Neuronal stem cell (in vitro differentiated cells): ENCODE data around the gene NANOGP8.
"Not testable (repeated sequence)": the region's sequence is repeated elsewhere in the genome, so short reads cannot be mapped to it uniquely, and the experiment has no call there.

Source experiments
- DNase-seq: peaks from one replicate; pipeline ENCODE4 v3.0.0-alpha.2; 2013; ENCODE audit warnings: low spot score
- H2AFZ ChIP-seq: one replicate; pipeline ENCODE4 v1.6.1; 2013; ENCODE audit warnings: mild to moderate bottlenecking, low read length, inconsistent platforms
- H2AK5ac ChIP-seq: 2 replicates; pipeline ENCODE4 v1.6.1; 2013; ENCODE audit warnings: low read depth, mild to moderate bottlenecking, inconsistent platforms, low read length, moderate library complexity, mixed read lengths
- H2BK120ac ChIP-seq: 2 replicates; pipeline ENCODE4 v1.6.1; 2013; ENCODE audit warnings: low read depth, mild to moderate bottlenecking, inconsistent platforms, low read length, moderate library complexity, mixed read lengths
- H2BK12ac ChIP-seq: one replicate; pipeline ENCODE4 v1.6.1; 2013; ENCODE audit warnings: low read length, inconsistent platforms
- H2BK15ac ChIP-seq: 2 replicates; pipeline ENCODE4 v1.6.1; 2013; ENCODE audit warnings: mild to moderate bottlenecking, low read length, inconsistent platforms, mixed read lengths
- H2BK5ac ChIP-seq: one replicate; pipeline ENCODE4 v1.6.1; 2013; ENCODE audit warnings: inconsistent platforms, mild to moderate bottlenecking, low read length, moderate library complexity
- H3K14ac ChIP-seq: one replicate; pipeline ENCODE4 v1.6.1; 2013; ENCODE audit warnings: low read length, inconsistent platforms
- H3K18ac ChIP-seq: 2 replicates; pipeline ENCODE4 v1.6.1; 2013; ENCODE audit warnings: low read length, inconsistent platforms
- H3K23ac ChIP-seq: 2 replicates; pipeline ENCODE4 v1.6.1; 2013; ENCODE audit warnings: low read depth, mild to moderate bottlenecking, mixed read lengths, low read length, inconsistent platforms; ENCODE audit not compliant: poor library complexity
- H3K27ac ChIP-seq: replicated peaks from 3 replicates; pipeline ENCODE4 v1.5.1; 2013; ENCODE audit warnings: low read length, inconsistent platforms
- H3K27me3 ChIP-seq, 3 experiments: 2 replicates each; pipeline ENCODE4 v1.6.1; 2013; ENCODE audit warnings: low read length in 3 of 3, mild to moderate bottlenecking in 2 of 3, inconsistent platforms in 1 of 3, low read depth in 1 of 3, mixed read lengths in 1 of 3, moderate library complexity in 1 of 3; ENCODE audit not compliant: control insufficient read depth in 3 of 3, insufficient read depth in 3 of 3
- H3K36me3 ChIP-seq, 2 donors: replicated peaks in 1 of 2; 2 replicates each; pipeline ENCODE4 v1.6.1; 2013; ENCODE audit warnings: low read length in 2 of 2; ENCODE audit not compliant: control insufficient read depth in 2 of 2, insufficient read depth in 2 of 2
- H3K4ac ChIP-seq: 2 replicates; pipeline ENCODE4 v1.6.1; 2013; ENCODE audit warnings: inconsistent platforms, mild to moderate bottlenecking, low read length, moderate library complexity
- H3K4me1 ChIP-seq, 2 donors: 1 replicate in 1 of 2; 2 replicates in 1 of 2; pipeline ENCODE4 v1.6.1; 2013; ENCODE audit warnings: low read length in 2 of 2, low read depth in 1 of 2; ENCODE audit not compliant: control insufficient read depth in 2 of 2, insufficient read depth in 1 of 2
- H3K4me2 ChIP-seq: one replicate; pipeline ENCODE4 v1.6.1; 2013; ENCODE audit warnings: mild to moderate bottlenecking, low read length, inconsistent platforms; ENCODE audit not compliant: insufficient read depth, poor library complexity, severe bottlenecking
- H3K4me3 ChIP-seq, 2 donors: 2 replicates each; pipeline ENCODE4 v1.5.1; 2013; ENCODE audit warnings: low read length in 2 of 2, mild to moderate bottlenecking in 2 of 2, inconsistent platforms in 1 of 2, moderate library complexity in 1 of 2
- H3K79me1 ChIP-seq: one replicate; pipeline ENCODE4 v1.6.1; 2013; ENCODE audit warnings: low read depth, mild to moderate bottlenecking, inconsistent platforms, low read length, moderate library complexity
- H3K9ac ChIP-seq: one replicate; pipeline ENCODE4 v1.6.1; 2013; ENCODE audit warnings: mild to moderate bottlenecking, low read depth, low read length, inconsistent platforms; ENCODE audit not compliant: poor library complexity
- H3K9me3 ChIP-seq, 2 donors: replicated peaks in 1 of 2; 2 replicates each; pipeline versions ENCODE3 to v1.6.1; 2013; ENCODE audit warnings: low read length in 2 of 2, mild to moderate bottlenecking in 2 of 2, inconsistent platforms in 1 of 2, low read depth in 1 of 2, mixed read lengths in 1 of 2, moderate library complexity in 1 of 2; ENCODE audit not compliant: control insufficient read depth in 2 of 2, insufficient read depth in 1 of 2
- H4K8ac ChIP-seq: one replicate; pipeline ENCODE4 v1.6.1; 2013; ENCODE audit warnings: low read depth, mild to moderate bottlenecking, inconsistent platforms, low read length, moderate library complexity
- H4K91ac ChIP-seq: one replicate; pipeline ENCODE4 v1.6.1; 2013; ENCODE audit warnings: low read length, low read depth, mild to moderate bottlenecking, inconsistent platforms; ENCODE audit not compliant: poor library complexity
- WGBS, 2 donors: extraction: QIAGEN DNeasy Blood & Tissue Kit; methylation state at CpG; one replicate each; pipeline ENCODE4 v1.1.7; 2013; ENCODE audit warnings: missing lambda C conversion rate in 2 of 2, mixed read lengths in 1 of 2; ENCODE audit not compliant: insufficient read length in 2 of 2, insufficient replicate concordance in 1 of 2; ENCODE audit errors: extremely low coverage in 2 of 2; 5-methylcytosine and 5-hydroxymethylcytosine counted together

Gene NANOGP8

GRCh38 chr15:35082371-35083348, 2.4 kb downstream of the NANOGP8 start:
- H3K4me3 ChIP-seq, H2BK12ac ChIP-seq, H3K18ac ChIP-seq, H4K91ac ChIP-seq, H3K23ac ChIP-seq, H3K4ac ChIP-seq, H3K9ac ChIP-seq, H2BK5ac ChIP-seq, DNase-seq, H3K4me2 ChIP-seq, H4K8ac ChIP-seq, H3K36me3 ChIP-seq, H2BK120ac ChIP-seq, H2BK15ac ChIP-seq, H3K27ac ChIP-seq, H3K79me1 ChIP-seq, H3K27me3 ChIP-seq, H3K4me1 ChIP-seq, H2AK5ac ChIP-seq, H3K9me3 ChIP-seq, H2AFZ ChIP-seq: not testable (repeated sequence)
- H3K14ac ChIP-seq, result peak overlapping the region; percentile 21
- WGBS, 2 donors, result no CpG with 5 or more reads among the region's 36 CpGs

DNA sequence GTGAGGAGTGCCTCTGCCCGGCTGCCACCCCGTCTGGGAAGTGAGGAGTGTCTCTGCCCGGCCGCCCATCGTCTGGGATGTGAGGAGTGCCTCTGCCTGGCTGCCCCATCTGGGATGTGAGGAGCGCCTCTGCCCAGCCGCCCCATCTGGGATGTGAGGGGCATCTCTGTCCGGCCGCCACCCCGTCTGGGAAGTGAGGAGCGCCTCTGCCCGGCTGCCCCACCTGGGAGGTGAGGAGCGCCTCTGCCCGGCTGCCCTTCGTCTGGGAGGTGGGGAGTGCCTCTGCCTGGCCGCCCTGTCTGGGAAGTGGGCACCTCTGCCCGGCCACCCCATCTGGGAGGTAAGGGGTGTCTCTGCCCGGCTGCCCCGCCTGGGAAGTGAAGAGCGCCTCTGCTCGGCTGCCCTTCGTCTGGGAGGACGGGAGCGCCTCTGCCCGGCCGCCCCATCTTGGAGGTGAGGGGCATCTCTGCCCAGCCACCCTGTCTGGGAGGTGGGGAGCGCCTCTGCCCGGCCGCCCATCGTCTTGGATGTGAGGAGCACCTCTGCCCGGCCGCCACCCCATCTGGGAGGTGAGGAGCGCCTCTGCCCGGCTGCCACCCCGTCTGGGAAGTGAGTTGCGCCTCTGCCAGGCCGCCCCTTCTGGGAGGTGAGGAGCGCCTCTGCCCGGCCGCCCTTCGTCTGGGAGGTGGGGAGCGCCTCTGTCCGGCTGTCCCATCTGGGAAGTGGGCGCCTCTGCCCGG, 3.3 kb downstream of the NANOGP8 start:
- not testable (repeated sequence) for H2BK15ac ChIP-seq, H4K8ac ChIP-seq, H3K23ac ChIP-seq, H2AK5ac ChIP-seq, H2BK5ac ChIP-seq, H3K4me3 ChIP-seq, H3K27me3 ChIP-seq, H3K9ac ChIP-seq, H3K9me3 ChIP-seq, H3K18ac ChIP-seq, H2AFZ ChIP-seq, H3K79me1 ChIP-seq, H3K27ac ChIP-seq, DNase-seq, H3K4me2 ChIP-seq, H3K4me1 ChIP-seq, H2BK120ac ChIP-seq, H2BK12ac ChIP-seq, H3K4ac ChIP-seq, H4K91ac ChIP-seq, H3K36me3 ChIP-seq
- WGBS, 2 donors, result no CpG with 5 or more reads among the region's 45 CpGs
- peak overlapping the region; percentile 21 for H3K14ac ChIP-seq

DNA sequence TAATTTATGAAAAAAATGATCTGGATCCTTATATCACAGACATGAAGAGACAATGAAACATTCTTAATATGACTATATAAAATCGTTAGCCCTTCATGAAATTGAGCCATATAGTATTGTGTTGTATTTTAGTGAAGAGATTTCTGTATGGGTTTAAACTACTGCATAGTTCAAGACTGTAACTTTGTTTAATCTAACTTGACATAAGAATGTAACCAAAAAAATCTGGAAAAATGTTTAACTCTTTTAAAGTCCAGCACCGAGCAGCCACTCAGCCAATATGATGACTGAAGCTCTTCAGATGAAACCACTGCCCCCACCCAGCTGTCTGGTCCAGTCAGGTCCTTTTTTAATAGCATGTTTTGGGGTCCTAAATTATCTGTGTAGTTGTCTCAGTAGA, 4.9 kb downstream of the NANOGP8 start:
- no peak overlapping the region for H3K23ac ChIP-seq
- H3K14ac ChIP-seq, result no peak overlapping the region
- H3K9me3 ChIP-seq, result no peaks in the 10 kb centered on the region
- WGBS, 2 donors, result no CpG with 5 or more reads among the region's 2 CpGs
- no peak overlapping the region for H3K4me2 ChIP-seq
- no peaks in the 10 kb centered on the region for H3K79me1 ChIP-seq
- no peaks in the 10 kb centered on the region for H3K36me3 ChIP-seq
- no peak overlapping the region for H2AK5ac ChIP-seq
- no peaks in the 10 kb centered on the region for H3K4me1 ChIP-seq
- H2BK120ac ChIP-seq, result no peak overlapping the region
- no peak overlapping the region for H3K4me3 ChIP-seq
- no peak overlapping the region for H4K91ac ChIP-seq
- no peak overlapping the region for H3K18ac ChIP-seq
- no peak overlapping the region for H2BK5ac ChIP-seq
- no peak overlapping the region for H4K8ac ChIP-seq
- H2BK15ac ChIP-seq, result no peak overlapping the region
- H3K4ac ChIP-seq, result no peak overlapping the region
- H3K27ac ChIP-seq, result no peak overlapping the region
- H3K27me3 ChIP-seq, result no peaks in the 10 kb centered on the region
- H2AFZ ChIP-seq, result no peak overlapping the region
- no peak overlapping the region for H3K9ac ChIP-seq
- H2BK12ac ChIP-seq, result no peak overlapping the region
- DNase-seq, result no peak
